GM18867 (cell line): ENCODE measurements around the gene AMOTL1.
A peak's percentile ranks its signal among the peaks of the same experiment; 100 is the strongest.
"Not testable (repeated sequence)": the region's sequence is repeated elsewhere in the genome, so short reads cannot be mapped to it uniquely, and the experiment has no call there.

ENCODE experiments used
- ATAC-seq: cut with Tn5 transposase; IDR thresholded peaks from one replicate; pipeline ENCODE4 v1.9.1; 2021; ENCODE audit warnings: mild to moderate bottlenecking, moderate library complexity; ENCODE audit not compliant: unreplicated experiment

Gene AMOTL1

DNA sequence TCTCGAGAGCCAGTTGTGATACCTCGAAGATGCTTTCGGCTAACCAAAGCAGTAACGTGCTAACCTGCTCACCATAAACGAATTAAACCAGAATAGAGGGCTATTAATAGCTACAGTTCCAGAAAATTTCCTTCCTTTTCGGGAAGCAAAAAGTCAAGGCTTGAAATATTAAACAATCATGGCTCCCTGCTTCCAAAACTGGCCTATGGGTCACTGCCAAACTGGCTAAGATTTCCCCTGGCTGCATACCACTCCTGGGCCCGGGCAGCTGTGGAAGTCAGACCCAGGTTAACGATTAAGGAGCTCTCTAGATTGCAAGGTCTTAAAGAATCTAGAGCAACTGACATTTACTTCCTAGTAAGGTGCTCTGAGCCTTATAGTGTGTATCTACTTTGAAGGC, 1.7 kb downstream of the AMOTL1 start:
- ATAC-seq: no peak

DNA sequence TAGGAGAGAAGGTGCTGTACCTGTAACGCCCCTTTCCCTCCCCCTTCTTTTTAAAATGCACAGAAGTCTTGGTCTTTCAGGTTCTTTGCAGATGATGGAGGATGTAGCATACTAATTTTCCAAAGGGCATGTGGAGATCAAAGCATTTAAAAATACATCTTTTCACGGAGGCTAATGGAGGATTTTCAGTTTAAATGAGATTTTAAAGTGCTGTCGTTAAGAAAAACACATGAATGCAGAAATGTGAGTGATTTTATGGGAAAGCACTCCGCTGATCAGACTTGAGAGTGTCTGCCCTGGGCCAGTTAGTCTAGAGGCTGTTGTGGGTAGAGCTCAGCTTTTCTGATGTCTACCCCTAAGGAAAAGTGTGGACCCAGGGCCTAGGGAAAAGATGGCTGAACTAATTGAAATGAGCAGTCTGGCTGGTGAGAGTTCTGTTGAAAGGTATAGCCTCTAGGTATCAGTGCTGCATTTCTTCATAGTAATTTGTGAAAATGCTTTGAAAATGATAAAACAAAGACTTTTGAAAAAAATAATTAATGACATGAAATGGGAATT, 2.5 kb downstream of the AMOTL1 start:
- no peak for ATAC-seq

DNA sequence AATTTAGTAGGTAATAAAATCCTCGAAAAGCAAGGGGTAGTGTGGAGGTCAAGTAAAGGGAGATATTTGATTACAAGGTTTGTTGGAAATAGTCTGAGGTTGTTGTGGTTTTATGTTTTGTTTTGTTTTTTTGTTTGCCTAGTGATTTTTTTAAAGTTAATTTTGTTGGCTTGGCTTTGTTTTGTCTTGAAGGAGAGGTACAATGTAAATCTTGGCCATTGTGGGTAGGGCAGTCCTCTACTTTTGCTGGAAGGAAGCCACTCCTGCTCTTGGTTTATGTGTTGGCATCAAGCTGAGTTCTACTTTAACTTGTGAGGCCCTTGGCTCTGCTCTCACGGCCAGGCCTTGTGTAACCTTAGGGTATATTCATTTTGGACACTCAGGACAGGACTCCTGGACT, 3.2 kb downstream of the AMOTL1 start:
- no peak for ATAC-seq

DNA sequence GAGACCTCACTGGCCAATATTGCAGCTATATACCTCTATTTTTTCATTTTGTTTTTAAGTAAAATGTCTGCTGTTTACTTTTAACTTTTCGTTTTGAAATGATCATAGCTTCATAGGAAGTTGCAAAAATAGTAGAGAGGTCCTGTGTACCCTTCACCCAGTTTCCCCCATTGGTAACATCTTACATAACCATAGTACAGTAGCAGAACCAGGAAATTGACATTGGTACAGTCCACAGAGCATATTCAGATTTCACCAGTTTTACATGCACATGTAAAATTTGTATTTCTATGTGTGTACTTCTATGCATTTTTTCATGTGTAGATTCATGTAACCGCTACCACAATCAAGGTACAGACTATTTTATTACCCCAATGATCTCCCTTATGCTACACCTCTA, 3.8 kb downstream of the AMOTL1 start:
- ATAC-seq: no peak

DNA sequence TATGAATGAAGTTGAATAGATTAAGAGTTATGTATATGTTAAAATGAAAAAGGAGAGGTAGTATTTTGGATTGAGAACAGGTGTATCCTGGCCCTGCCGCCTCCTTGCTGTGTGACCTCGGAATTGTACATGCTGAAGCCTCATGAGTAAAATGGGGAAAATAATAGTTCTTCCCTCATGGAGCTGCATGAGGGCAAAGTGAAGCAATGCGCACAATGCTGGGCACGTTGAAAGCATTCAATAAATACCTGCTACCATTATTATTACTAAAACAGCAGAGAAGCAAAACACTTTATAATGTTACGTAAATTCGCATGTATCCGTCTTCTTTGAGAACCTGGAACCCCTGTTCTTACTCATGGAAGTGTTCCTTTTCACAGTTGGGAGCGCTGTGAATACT, 5.7 kb downstream of the AMOTL1 start:
- no peak for ATAC-seq

DNA sequence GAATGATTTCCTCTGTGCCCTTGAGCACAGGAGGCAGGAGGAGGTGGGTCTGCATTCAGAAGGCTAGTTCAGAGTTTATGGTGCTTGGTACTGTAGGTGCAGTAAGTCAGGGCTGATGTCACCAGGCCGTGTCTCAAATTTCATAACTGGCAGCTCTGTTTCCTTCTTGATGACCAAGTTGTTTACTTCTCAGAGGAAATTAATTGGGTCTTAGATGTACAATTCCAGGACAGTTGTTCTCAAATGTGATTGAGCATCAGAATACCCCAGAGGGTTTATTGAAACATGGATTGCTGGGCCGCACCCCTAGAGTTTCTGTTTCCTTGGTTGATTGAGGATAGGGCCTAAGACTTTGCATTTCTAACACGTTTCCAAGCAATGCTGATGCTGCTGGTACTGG, 6.2 kb downstream of the AMOTL1 start:
- ATAC-seq: no peak

DNA sequence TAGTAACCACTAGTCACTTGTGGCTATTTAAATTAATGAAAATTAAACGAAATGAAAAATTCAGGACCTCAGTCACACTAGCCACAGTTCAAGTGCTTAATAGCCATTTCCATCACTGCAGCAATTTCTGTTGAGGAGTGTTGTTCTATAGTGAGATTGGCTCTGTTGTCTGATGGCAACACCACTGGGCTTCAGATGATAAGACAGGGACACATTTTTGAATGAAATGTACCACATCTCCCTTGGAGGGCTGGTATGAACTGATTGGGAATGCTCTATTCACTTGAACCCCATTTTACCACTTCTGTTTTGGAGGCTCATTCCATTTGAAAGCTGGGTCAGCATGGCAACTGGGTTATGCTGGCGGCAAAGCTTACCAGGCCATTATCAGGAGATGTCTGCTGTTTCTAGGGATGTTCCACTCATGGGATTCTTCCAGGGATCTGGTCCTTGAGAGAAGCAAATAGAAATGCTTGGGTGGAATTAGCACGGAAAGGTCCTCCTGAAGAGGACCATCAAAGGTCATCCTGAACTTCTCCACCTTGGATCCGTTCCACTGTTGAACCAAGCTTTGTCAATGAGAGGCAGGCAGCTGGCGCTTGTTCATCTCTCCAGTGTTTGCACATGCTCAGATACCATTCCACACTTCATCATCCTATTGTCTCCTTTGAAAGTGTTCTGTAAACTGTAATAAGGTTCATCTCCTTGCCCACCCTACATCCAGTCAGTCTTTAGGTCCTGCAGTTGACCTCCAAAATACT, 7.6 kb downstream of the AMOTL1 start:
- ATAC-seq: no peak

DNA sequence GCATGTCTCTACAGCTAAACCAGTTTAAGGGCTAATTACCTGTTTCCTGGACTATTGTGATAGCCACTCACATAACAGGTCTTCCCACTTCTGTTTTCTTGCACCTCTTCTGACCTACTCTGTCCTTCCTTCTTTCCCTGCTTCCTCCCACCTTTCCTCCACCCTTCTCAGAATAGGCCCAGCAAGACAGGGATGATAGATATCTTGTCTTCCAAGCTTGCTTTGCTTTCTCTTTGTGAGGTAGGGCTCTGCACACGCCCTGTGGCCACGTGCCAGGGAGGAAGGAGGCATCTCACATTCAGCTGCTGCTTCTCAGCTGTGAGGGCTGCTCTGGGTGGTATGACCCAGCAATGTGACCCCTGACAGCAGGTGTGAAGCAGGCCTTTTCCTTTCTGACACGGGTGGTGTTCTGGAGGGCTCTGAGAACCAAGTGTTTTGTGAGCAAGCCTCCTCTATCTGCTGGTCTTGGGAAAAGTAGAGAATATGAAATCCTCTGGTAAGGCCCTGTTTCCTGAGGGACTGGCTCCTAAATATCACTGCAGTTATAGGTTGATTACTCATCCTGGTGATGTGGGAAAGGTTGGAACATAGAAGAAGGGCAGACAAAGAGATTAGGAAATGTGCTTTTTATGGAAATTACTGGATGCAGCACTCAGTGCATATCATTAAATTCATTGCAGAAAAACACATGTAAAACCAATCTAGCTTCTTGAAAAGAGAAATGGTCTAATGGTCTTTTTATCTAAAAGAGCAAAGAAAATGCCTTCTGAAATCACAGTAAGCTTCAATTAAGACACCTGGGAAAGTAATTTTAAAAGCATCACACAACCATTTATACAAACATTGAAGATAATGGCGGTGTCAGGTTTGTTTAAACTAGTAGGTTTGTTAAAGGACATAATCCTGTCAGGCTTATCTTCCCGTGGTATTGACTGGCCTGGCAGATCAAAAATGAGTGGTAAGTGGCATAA, 8.5 kb downstream of the AMOTL1 start:
- no peak for ATAC-seq

DNA sequence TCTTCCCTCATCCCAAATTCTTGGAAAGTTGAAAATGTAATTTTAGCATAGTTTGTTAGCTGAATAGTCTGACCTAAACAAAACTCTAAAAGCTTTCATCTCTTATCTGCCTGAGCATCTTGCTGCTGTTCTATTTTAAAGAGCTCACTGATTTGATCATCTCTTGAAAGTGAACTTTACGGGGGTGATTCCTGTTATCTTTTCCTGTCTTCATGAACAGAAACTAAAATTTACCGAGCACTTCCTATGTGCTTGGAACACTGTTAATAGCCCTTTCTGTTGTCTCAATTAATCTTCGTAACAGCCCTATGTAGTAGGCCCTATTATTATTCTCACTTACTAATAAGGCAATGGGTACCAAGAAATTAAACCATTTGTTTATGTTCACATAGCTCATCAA, 12.3 kb downstream of the AMOTL1 start:
- ATAC-seq: no peak

DNA sequence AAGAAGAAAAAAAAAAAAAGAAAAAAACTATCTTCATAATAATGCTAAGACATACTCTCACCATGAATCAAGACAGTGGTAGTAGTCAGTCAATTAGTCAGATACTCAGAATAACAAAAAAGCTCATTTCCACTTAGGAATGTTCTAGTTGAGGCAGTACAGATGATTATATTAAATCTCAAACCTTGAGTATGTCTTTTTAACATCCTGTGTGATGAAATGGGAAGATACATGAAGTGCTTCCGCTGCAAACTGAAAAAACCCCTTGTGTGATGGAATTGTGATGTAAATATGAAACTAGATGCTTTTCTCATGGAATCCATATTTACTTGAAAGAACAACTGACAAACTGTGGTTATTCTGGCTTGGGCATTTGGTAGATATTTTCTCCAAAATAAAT, 13.7 kb downstream of the AMOTL1 start:
- no peak for ATAC-seq

DNA sequence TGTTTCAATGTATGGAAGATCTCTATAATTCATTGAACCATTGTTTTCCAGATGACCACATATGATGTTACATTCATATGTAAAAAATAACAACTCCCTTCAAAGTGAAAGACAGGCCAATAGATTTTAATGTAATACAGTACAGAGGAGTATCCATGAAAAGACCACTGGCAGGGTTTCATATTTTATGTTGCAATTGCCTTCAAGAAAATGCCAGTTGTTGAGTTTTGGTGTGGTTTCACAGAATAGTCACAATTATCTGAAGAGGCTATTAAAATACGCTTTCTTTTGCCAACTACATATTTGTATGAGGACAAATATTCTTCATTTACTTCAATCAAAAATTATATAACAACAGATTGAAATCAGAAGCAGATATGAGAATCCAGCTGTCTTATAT, 14.3 kb downstream of the AMOTL1 start:
- no peak for ATAC-seq

DNA sequence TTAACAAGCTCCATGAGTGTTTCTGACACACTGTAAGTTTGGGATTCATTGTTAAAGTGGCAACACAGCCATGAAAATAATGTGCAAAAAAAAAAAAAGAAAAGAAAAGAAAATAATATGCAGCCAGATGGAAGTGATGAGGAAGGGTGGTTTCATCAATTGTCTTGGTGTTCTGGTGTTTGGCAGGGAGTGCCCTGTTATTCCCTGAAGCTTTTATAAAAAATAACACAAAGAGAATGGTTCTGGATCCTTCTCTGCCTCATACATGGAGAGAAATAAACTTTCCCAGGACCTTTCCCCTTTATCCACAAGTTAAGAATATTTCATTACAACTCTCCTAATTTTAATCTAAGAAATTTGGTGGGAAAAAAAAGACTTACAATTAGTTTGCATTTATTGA, 16.7 kb downstream of the AMOTL1 start:
- no peak for ATAC-seq

DNA sequence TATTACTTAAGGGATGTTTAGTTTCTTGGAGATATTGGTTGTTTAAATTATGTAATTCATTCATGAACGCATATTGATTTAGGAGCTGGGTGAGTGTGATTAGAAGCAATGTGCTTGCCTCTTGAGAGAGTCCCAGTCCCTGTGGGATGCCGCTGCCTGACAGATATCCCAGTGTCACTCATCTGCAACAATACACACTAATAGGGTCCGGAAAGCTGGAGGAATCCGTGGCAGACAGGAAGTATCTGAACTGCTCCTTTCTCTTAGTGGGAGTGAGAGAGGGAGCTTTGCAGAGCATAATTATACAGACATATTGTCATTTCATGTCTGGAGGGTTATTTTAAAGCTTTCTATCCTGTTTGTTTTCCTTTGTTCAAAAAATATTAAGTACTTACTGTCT, 17.4 kb downstream of the AMOTL1 start:
- ATAC-seq: no peak

DNA sequence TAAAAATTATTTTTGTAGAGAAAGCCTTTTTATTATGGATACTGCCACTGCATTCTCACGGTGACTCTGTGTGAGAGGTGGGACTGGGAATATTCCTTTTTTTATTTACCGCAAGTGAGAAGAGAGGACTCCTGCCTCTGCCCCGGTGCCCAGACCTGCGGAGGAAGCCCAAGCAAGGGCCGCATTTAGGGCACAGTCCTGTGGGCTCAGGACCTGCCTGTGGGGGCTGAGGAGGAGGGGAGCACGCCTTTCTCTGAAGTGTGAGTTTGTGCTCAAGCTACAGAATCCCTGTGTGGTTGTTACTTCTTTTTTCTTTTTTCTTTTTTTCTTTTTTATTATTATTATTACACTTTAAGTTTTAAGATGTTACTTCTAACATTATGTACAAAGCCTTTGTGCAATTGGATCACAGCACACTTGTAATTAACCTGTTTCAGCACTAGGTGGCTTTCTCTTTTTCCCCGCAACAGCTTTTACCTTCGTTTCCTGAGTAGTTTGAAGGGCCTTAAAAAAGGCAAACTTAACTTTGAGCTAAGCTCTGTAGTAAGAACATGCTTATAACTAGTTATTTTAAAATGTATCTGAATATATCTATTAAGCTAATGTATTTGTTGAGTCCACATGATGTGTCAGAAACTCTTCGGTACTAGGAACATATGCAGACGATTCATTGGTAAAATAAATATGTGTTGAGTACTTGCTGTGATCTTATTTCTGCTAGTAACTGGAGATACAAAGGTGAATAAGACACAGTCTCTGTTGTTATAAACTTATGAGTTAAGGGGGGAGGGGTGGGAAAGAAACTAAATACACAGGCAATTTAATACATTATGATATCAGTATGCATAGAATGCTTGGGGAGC, 18.3 kb downstream of the AMOTL1 start:
- ATAC-seq: peak; percentile 75

DNA sequence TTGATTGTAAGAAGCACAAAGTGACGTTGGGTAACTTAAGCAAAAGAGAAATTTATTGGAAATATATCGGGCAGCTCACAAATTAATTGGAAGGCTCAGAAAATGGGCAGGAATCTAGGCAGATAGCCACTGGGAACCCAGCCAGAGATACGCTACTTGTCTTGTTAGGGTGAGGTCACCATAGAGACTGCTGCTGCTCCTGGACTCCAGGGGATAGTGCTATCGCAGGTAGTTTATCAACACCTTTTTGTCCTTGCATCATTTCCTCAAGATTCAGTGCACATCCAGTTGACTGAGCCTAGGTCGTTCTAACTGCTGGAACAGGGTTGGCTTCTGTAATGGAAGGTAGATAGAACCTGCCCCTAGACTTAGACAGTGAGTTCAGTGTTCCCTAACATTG, 19.6 kb downstream of the AMOTL1 start:
- no peak for ATAC-seq

DNA sequence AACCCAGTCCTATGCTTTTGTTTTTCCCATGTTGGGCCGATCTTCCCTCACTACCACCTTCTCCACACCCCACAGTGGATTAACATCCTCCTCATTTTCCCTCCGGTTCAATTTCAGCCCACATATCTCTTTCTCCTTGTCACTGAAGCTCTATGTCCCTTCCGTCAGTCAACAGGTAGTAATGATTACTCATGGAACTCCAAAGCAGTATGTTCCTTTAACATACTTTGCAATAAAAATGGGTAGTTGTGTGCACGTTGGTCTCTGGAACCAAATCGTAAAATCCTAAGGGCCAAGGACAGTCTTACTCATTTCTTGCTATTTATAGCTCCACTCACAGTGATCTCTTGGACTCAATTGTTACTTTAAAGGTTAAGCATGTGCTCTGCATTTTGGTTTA, 20.2 kb downstream of the AMOTL1 start:
- ATAC-seq: no peak

DNA sequence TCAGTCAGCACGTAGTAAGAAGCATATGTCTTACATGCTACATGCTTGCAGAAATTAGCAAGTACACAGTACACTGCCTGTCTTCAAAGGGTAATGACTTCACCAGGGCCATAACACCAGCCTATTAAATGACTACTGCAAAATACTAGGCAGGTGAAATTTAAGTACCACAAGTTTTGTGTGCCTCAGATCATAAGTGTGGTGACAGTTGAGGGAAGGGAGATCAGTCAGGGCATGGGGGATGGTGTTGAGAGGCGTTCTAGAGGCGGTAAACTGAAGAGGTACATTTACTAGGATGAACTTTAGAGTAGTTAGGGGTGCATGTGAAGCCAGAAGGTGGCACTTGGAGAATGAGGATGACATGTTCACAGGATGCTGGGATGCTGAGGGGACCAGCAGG, 22.0 kb downstream of the AMOTL1 start:
- ATAC-seq: no peak

DNA sequence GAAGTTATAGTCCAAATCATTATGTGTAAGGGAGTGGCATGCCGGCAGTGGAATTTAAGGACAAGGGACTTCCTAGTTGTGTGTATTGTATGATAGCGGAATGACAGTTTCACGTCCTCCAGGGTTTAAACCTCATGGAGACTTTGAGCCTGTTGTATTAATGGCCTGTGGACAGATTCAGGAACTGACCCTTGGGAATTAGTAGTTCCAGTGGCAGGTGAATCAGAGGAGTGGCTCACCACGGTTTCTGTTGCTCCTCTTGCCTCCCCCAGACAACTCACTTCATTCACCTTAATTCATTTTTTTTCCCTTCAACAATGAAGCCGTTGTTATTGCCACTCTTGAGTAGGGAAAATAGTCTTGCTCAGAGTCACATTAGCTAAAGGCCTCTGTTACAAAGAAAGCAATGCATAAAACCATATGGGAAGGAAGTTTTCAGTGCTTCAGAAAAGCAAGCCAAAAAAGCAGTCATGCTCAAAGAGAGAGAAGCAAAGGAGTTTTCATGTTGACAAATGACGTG, 22.6 kb downstream of the AMOTL1 start:
- ATAC-seq: no peak

DNA sequence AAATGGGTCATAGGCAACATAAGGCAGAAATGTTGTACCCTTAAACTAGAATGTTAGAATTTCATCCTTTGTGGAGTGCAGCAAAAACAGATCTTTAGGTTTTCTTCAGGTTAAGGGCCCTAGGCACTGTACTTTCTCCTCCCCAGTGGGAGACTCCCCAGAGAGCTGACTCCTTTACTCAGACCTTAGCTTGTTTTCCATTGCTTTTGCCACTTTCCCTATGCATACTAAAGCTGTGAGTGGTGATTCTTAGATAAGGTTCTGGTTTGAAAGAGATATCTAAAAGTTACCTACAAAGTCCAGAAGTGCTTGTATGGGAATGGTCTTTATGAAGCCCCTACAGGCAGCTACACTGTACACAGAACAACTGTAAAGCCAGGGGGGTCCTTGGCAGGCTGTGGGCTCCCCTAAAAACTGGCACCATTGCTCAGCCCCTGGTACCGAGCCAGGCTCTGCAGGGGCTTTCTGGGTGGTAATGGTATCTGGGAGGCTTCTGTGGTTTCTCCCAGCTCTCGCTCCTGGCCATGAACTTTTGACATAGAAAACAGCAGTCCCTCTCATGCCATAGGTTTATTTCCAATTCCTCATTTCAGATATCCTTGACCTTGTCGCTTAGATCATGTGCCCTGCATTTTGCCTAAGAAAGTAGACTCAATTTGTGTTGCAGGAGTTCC, 23.2 kb downstream of the AMOTL1 start:
- no peak for ATAC-seq

DNA sequence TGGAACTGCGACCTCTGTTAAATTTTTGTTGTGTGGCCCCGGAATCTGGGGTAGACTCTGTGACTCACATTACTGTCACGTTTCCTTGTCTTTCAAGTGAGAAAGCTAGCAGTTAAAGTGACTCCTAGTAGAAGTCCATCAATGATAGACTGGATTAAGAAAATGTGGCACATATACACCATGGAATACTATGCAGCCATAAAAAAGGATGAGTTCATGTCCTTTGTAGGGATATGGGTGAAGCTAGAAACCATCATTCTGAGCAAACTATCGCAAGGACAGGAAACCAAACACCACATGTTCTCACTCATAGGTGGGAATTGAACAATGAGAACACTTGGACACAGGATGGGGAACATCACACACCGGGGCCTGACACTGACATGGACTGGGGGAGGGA, 23.8 kb downstream of the AMOTL1 start:
- ATAC-seq: not testable (repeated sequence)
